ENCODE results near the gene PHF21B. TPM values are rescaled to one million over a fixed set of nuclear protein-coding genes. Genes with fewer than 3 reads are reported as not detected.

Gene PHF21B
- total RNA-seq, 2 experiments from 2014 or later: not detected

DNA sequence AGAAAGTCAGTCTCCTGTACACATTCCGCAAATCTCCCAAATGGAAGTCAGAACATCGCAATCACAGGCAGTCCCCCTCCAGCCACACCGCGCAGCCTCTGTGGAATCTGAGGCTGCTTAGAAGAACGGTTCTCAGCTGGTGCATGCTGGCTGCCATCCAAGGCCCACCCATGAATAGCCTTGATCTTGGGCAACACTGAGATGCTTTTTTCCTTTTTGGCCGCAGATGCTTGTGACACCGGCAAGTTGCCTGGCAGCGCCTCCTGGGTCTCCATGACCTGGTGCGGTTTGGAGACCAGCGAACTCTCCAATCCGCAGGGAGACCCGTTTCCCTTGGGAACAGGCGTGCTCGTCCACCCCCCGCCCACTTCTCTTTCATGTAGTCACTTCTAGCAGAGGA lies 26.3 kb upstream of the PHF21B start:
- Mint-ChIP-seq H3K27me3 (ENCODE audit: low read depth) (peaks cover 12% of the 10 kb centered on the region), H3K4me1 (ENCODE audit: low read depth) (no peaks in the 10 kb centered on the region), H3K36me3 (ENCODE audit: low read depth) (no peaks in the 10 kb centered on the region), H3K9me3 (peaks cover 2% of the 10 kb centered on the region), H3K27ac (no peak overlapping the region), H3K4me3 (no peak overlapping the region)
- intact Hi-C loops (cut with micrococcal nuclease): no loop called here
- no peak for DNase-seq
- CTCF ChIA-PET: no interaction called here

DNA sequence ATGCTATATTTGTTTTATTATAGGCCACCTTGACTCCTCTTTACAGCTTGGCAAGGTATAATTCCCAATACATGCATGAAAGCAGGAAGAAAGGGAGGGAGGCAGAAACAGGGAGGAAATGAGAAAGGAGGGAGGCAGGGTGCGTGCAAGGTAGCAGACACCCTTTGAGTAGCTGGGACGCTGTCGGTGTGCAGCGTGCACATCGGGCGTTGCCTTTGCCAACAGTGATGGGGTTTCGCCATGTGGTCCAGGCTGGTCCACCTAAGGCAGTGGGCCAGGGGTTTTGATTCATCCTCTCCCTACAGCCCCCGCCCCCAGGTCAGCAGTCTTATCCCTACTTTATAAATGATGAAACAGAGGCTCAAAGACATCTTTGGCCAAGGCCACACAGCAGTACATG lies 25.0 kb upstream of the PHF21B start:
- CTCF ChIA-PET: no interaction called here
- Mint-ChIP-seq H3K4me1 (ENCODE audit: low read depth) (no peaks in the 10 kb centered on the region), H3K9me3 (peaks cover 2% of the 10 kb centered on the region), H3K36me3 (ENCODE audit: low read depth) (no peaks in the 10 kb centered on the region), H3K4me3 (no peak overlapping the region), H3K27me3 (ENCODE audit: low read depth) (peaks cover 12% of the 10 kb centered on the region), H3K27ac (no peak overlapping the region)
- intact Hi-C loops (cut with micrococcal nuclease): no loop called here
- DNase-seq: no peak

DNA sequence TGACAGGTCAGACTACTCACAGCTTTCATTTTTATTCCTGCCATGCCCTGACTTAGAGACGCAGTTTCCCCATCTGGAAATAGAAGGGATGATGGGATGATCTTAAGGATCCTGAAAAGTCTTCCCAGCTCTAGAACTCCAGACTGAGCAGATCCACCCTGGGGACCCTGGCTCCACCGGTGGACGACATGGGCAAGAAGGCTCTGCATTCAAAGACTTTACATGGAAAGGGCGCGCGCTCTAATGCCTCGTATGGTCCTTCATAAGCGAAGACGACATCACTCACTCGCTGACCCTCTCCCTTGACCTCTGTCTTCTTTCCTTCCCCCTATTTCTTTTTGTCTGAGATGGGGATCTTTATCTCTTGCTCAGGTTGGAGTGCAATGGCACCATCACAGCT lies 24.4 kb upstream of the PHF21B start:
- H3K9me3 Mint-ChIP-seq: peaks cover 2% of the 10 kb centered on the region
- H3K27me3 Mint-ChIP-seq (ENCODE audit: low read depth): peaks cover 12% of the 10 kb centered on the region
- H3K4me1 Mint-ChIP-seq (ENCODE audit: low read depth): no peaks in the 10 kb centered on the region
- no peak overlapping the region for H3K4me3 Mint-ChIP-seq
- intact Hi-C loops (cut with micrococcal nuclease): no loop called here
- H3K27ac Mint-ChIP-seq: no peak overlapping the region
- CTCF ChIA-PET: no interaction called here
- DNase-seq: no peak
- H3K36me3 Mint-ChIP-seq (ENCODE audit: low read depth): no peaks in the 10 kb centered on the region

DNA sequence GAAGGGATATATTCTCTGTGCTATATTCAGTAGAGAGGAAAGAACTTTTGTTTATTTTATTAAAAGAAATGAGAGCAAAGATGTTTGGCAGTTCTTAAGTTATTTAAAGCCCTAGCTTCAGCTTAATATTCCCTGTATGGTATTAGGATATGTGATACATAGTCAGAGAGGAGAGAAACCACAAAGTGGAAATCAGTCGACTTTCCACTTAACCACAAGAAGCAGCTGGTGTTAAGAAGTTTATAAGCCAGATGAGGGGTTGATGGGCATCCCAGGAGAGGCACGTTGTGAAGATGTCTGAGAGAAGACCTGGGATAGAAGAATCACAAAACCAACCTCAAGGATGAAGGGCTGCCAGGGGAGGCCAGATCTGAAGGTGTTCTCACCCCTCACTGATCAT lies 23.3 kb upstream of the PHF21B start:
- Mint-ChIP-seq H3K27ac (no peak overlapping the region), H3K4me3 (no peak overlapping the region), H3K36me3 (ENCODE audit: low read depth) (no peaks in the 10 kb centered on the region), H3K9me3 (no peaks in the 10 kb centered on the region), H3K4me1 (ENCODE audit: low read depth) (no peaks in the 10 kb centered on the region), H3K27me3 (ENCODE audit: low read depth) (peaks cover 14% of the 10 kb centered on the region)
- CTCF ChIA-PET: no interaction called here
- DNase-seq: no peak
- intact Hi-C loops (cut with micrococcal nuclease): no loop called here

GRCh38 chr22:45031629-45032403 lies 22.0 kb upstream of the PHF21B start:
- Mint-ChIP-seq H3K36me3 (ENCODE audit: low read depth) (no peaks in the 10 kb centered on the region), H3K27ac (no peak overlapping the region), H3K4me1 (ENCODE audit: low read depth) (no peaks in the 10 kb centered on the region), H3K4me3 (no peak overlapping the region), H3K9me3 (no peaks in the 10 kb centered on the region), H3K27me3 (ENCODE audit: low read depth) (peaks cover 10% of the 10 kb centered on the region)
- CTCF ChIA-PET: interaction anchor here (0.7 kb wide), 1 partner anchor 31 kb away, joined by 3 read pairs; no protein-coding TSS in a partner anchor
- intact Hi-C loops (cut with micrococcal nuclease): no loop called here
- DNase-seq: no peak

DNA sequence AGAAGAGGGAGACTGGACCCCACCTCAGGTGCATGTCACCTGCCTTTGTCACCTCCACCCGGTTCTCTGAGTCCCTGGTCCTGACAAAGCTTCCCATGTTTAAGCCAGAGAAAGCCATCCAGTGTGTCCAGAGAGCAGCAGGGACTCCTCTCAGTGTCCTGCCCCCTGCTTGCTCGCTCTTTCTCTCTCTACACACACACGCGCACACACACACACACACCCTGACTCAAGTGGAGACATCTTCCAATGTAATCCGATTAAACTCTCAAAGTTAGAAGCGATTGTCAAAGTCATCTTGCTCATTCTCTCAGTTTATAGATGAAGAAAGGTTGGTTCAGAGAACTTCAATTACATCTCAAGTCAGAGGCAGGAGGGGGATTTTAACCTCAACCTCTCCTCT lies 19.7 kb upstream of the PHF21B start:
- Mint-ChIP-seq H3K4me3 (no peak overlapping the region), H3K36me3 (ENCODE audit: low read depth) (no peaks in the 10 kb centered on the region), H3K9me3 (no peaks in the 10 kb centered on the region), H3K27ac (no peak overlapping the region), H3K27me3 (ENCODE audit: low read depth) (peaks cover 15% of the 10 kb centered on the region), H3K4me1 (ENCODE audit: low read depth) (no peaks in the 10 kb centered on the region)
- CTCF ChIA-PET: no interaction called here
- intact Hi-C loops (cut with micrococcal nuclease): no loop called here
- no peak for DNase-seq

GRCh38 chr22:45026511-45026910 lies 16.7 kb upstream of the PHF21B start:
- CTCF ChIA-PET: no interaction called here
- Mint-ChIP-seq H3K27ac (no peak overlapping the region), H3K9me3 (no peaks in the 10 kb centered on the region), H3K4me3 (no peak overlapping the region), H3K36me3 (ENCODE audit: low read depth) (no peaks in the 10 kb centered on the region), H3K27me3 (ENCODE audit: low read depth) (peaks cover 32% of the 10 kb centered on the region), H3K4me1 (ENCODE audit: low read depth) (no peaks in the 10 kb centered on the region)
- intact Hi-C loops (cut with micrococcal nuclease): no loop called here
- DNase-seq: no peak

GRCh38 chr22:45023431-45023830 lies 13.6 kb upstream of the PHF21B start:
- H3K4me3 Mint-ChIP-seq: no peak overlapping the region
- CTCF ChIA-PET: no interaction called here
- no peaks in the 10 kb centered on the region for H3K9me3 Mint-ChIP-seq
- H3K27ac Mint-ChIP-seq: no peak overlapping the region
- no peaks in the 10 kb centered on the region for H3K4me1 Mint-ChIP-seq (ENCODE audit: low read depth)
- H3K27me3 Mint-ChIP-seq (ENCODE audit: low read depth): peaks cover 29% of the 10 kb centered on the region
- intact Hi-C loops (cut with micrococcal nuclease): no loop called here
- H3K36me3 Mint-ChIP-seq (ENCODE audit: low read depth): no peaks in the 10 kb centered on the region
- no peak for DNase-seq

DNA sequence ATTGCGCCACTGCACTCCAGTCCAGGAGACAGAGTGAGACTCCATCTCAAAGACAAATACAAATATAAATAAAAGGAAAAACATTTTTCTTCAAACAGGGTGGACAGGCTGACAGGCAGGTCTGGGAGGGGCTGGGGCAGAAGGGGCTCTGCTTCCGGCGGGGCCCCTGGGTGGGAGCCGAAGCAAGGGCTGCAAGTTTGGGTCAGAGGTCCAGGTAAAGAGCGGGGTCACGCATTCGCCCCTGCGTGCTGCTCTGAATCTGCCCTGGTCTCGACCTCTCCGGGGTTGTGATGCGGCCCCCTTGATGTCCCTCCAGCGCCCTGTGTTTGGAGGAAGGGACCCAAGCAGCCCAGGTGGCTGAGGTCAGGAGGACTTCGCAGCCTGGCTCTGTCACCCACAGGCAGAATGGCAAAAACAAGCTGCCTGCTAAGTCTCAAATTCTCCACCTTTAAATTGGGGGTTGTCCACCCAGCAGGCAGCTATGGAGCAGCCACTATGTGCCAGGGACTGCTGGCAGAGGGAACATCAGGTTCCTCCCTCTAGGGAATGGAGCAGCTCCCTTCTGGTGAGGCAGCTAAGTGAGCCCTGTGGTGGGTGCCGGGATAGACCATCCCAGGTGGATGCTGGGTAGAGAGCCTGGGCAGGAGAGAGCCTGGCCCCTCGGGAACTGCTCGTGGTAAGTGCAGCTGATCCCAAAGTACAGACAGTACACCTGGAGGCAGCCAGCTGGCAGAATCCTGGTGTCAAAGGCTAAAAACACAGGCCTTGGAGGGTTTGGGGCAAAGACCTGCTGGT lies 10.3 kb upstream of the PHF21B start:
- intact Hi-C loops (cut with micrococcal nuclease): no loop called here
- DNase-seq: no peak
- Mint-ChIP-seq H3K36me3 (ENCODE audit: low read depth) (no peaks in the 10 kb centered on the region), H3K4me1 (ENCODE audit: low read depth) (no peaks in the 10 kb centered on the region), H3K27ac (no peak overlapping the region), H3K27me3 (ENCODE audit: low read depth) (peaks cover 30% of the 10 kb centered on the region), H3K9me3 (no peaks in the 10 kb centered on the region), H3K4me3 (no peak overlapping the region)
- CTCF ChIA-PET: no interaction called here

GRCh38 chr22:45014654-45015053 lies 4.8 kb upstream of the PHF21B start:
- Mint-ChIP-seq H3K4me1 (ENCODE audit: low read depth) (peaks cover 9% of the 10 kb centered on the region), H3K36me3 (ENCODE audit: low read depth) (no peaks in the 10 kb centered on the region), H3K27ac (no peak overlapping the region), H3K27me3 (ENCODE audit: low read depth) (peaks cover 42% of the 10 kb centered on the region), H3K9me3 (no peaks in the 10 kb centered on the region), H3K4me3 (no peak overlapping the region)
- no peak for DNase-seq
- CTCF ChIA-PET: no interaction called here
- intact Hi-C loops (cut with micrococcal nuclease): no loop called here

DNA sequence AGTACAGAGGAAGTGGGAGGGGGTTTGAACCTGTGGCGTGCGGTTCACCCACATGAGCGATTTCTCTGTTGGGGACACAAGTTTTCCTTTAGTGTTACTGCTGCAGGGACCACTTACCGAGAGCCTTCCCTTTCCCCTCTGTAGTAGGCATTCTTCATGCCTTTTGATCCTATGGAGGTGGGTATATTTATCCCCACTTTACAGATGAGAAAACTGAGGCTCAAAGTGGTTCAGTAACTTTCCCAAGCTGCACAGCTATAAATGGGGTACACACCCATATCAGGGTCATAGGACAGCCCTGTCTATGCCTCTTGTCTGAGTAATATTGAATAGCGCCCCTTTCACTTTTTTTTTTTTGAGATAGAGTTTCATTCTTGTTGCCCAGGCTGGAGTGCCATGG lies 3.3 kb upstream of the PHF21B start:
- H3K36me3 Mint-ChIP-seq (ENCODE audit: low read depth): no peaks in the 10 kb centered on the region
- H3K9me3 Mint-ChIP-seq: no peaks in the 10 kb centered on the region
- peaks cover 9% of the 10 kb centered on the region for H3K4me1 Mint-ChIP-seq (ENCODE audit: low read depth)
- CTCF ChIA-PET: no interaction called here
- H3K27ac Mint-ChIP-seq: no peak overlapping the region
- no peak overlapping the region for H3K4me3 Mint-ChIP-seq
- H3K27me3 Mint-ChIP-seq (ENCODE audit: low read depth): peaks cover 41% of the 10 kb centered on the region
- no peak for DNase-seq
- intact Hi-C loops (cut with micrococcal nuclease): no loop called here

- Mint-ChIP-seq H3K4me3 (peak overlapping the region; percentile 80), H3K27ac (no peak overlapping the region), H3K27me3 (ENCODE audit: low read depth) (peaks cover 49% of the 10 kb centered on the region), H3K36me3 (ENCODE audit: low read depth) (no peaks in the 10 kb centered on the region), H3K9me3 (no peaks in the 10 kb centered on the region), H3K4me1 (ENCODE audit: low read depth) (peaks cover 15% of the 10 kb centered on the region)
- no peak for DNase-seq
- CTCF ChIA-PET: no interaction called here
- intact Hi-C loops (cut with micrococcal nuclease): loop anchor here (1.0 kb wide), 1 partner anchor 86 kb away; no protein-coding TSS in a partner anchor
These were observed 711 bp upstream of the PHF21B start for GRCh38 chr22:45010532-45010900.

All from activated naive CD4-positive, alpha-beta T cell treated with anti-CD3 and anti-CD28 coated beads for 36 hours (primary cell).